CD4-positive, alpha-beta T cell treated with Interleukin-15 for 1 hour (primary cell): ENCODE measurements around the gene MRM3.
"Not testable (repeated sequence)": the region's sequence is repeated elsewhere in the genome, so short reads cannot be mapped to it uniquely, and the experiment has no call there.

Experiments
- DNase-seq: peaks from one replicate; pipeline ENCODE4 v3.0.0-alpha.2; 2020

Gene MRM3

DNA sequence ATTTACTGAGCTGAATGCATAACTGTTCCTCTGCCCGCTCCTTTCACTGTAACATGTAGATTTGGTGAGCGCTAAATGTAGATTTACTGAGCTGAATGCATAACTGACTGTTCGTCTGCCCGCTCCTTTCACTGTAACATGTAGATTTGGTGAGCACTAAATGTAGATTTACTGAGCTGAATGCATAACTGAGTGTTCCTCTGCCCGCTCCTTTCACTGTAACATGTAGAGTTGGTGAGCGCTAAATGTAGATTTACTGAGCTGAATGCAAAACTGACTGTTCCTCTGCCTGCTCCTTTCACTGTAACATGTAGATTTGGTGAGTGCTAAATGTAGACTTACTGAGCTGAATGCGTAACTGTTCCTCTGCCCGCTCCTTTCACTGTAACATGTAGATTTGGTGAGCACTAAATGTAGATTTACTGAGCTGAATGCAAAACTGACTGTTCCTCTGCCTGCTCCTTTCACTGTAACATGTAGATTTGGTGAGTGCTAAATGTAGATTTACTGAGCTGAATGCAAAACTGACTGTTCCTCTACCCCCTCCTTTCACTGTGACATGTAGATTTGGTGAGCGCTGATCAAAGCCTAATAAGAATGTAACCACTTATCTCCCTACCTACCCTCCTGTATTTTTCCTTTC lies 26.7 kb upstream of the MRM3 start:
- DNase-seq = not testable (repeated sequence)

DNA sequence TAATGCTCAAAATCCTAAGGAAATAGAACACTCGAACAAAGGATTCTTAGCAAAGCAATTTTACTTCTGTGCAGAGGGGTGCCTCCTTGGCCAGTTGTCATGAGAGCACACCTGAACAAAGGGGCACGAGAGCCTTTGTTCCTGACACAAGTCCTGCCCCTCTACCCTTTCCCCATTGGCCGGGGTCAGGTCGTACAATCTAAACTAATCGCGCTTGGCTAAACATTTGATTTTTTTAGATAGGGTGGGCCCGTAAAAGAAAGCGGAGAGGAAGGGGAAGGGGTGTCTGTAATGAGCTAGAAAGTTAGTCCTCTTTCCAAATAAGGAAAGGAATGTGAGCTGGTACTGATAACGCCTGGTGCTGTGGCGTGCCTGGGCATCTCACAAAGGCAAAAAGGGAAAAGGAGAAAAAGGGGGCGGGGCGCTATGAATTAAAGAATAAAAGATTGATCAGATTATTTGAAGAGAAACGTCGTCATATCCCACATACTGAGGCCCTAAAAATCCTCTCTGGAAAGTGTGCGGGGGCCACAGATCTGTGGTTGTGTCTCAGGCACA lies 26.1 kb upstream of the MRM3 start:
- not testable (repeated sequence) for DNase-seq

DNA sequence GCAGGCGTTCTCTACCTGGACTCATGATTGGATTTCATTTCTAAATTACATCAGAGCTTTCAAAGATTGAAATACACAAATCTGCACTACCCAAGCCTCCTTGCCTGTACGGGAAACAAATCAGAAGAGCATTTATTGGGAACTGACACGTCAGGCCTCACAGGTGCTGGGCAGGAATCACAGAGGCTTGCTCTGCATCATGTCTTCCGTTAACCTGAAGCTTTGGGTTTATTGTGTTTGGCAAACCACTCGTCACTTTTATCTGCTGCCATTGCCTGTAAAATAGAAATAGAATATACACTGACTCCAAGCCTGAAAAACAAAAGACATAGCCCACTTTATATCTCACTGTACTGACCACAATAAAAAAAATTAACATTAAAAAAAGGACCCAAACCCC lies 22.2 kb upstream of the MRM3 start:
- no peak for DNase-seq

DNA sequence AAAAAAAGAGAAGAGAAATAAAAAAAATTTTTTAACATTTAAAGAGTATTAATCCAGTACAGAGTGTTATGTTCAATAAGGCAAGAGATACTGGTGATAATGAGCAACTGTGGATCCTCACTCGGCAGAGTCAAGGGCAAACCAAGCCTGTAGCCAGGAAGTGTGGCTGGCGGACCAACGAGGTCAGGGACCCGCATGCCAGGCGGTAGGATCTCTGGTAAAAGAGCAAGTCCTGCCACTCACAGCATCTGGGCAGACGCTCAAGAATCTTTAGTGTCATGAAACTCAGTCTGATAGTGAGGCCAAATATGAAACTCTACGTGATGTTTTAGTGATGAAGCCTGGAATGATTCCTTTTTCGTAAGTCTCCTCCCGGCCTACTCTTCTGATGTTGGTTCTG lies 21.8 kb upstream of the MRM3 start:
- DNase-seq = no peak

DNA sequence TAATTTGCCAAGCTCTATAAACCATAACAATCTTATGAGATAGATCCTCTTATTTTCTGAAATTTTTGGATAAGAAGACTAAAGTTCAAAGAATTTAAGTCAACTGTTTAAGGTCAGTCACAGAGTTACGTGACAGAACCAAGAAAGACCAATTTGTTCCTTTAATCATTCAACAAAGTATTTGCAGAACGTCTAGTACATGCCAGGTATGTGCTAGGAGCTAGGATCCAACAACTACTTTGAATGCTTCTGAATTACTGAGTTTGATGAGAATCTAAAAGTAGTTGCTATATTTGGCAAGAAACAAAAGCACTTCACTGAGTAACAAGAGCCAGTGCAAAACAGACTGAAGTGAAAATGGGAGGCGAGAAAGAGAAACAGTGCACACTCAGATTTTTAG lies 15.1 kb upstream of the MRM3 start:
- no peak for DNase-seq

DNA sequence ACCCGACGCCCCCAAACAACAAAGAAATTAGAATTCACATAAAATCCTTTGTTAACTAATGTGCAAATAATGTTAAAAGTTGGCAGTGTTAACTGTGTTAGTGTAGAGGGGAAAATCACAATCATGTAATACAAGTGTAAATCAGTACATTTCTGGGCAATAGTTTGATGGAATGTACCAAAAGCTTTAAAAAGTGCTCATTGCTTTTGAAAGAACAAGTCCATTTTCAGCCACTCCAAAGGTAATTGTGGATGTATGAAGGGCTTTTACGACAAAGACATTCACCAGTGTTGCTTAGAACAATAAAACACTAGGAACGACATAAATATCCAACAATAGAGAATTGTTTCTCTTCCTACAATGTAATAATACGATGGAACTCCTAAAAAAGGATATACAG lies 9.1 kb upstream of the MRM3 start:
- DNase-seq = no peak

DNA sequence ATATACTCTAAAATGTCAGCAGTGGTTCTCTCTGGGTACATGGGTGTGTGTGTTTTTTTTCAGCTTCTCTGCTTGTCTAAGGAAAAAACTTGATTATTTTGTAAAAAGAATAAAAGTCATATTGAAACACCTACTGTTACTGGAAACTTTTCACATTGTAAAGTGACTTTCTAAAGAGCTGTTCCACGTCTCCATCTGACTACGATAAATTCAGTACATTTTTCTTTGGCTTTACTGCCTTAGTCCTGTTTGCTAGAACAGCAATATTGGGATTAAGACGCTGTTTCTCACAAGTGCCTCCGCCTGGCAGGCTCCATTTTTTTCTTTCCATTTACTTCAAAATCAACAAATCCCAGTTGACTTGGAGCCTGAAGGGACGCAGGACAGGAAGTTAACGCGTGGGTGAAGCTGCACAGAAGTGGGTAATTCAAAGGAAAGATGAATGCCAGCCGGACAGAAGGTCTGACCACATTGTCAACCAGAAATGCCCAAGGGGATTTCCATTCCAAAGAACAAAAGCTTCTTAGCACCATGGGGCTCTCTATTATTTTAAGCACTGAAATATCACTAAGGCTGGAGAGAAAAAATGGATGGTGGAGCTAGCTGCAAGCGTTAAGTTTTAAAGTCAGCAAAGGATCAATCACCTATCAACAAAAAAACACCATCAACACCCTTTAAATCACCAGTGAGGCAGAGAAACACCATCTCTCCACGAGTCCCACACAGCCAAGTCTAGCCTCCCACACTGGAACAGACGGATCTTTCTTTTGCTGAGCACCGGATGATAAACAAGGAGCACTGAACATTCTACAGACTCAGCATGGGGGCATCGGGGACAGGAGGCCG lies 8.5 kb upstream of the MRM3 start:
- no peak for DNase-seq

DNA sequence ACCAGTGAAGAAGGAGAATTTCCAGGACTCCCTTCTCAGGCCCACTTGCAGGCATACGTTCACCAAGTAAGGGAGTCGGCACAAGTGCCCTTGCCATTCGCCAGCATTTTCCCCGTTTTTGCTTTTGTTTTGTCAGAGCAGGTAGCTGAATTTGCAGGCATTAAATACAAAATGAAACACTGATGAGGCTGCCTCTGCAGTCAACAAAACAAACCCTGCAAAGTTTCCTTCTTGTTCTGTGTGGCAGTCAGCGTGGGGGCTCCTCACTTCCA lies 7.9 kb upstream of the MRM3 start:
- no peak for DNase-seq

DNA sequence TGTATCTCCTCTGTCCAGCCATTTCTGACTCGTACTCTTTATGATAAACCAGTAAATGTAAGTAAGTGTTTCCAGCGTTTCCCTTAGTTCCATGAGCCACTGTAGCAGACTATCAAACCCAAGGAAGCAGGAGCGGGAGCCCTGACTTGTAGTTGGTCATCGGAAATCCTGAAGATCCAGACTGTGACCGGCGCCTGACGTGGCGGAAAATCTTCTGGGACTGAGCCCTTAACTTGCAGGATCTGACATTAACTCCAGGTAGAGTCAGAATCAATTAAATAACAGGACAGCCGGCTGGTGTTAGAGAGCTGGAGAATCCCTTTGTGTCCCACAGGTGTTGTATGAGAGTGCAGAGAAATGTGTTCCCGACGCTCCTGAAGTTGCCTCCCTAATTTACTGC lies 4.1 kb upstream of the MRM3 start:
- no peak for DNase-seq

DNA sequence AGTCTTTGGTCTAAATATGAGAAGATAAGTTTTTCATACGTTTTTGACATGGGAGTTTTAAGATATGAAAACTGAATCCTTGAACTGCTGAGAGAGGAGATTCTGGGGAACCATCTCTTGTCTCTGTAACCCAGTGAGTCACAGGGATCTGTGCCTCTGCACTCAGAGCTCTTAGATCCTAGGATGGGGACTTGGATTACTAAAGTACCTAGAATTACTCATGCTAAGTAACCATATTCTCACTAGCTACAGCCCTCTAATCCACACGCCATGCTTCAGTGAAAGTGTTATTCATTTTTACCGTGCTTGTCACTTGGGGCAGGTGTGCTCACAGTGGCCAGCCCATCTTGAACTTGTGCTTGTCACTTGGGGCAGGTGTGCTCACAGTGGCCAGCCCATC lies 2.0 kb downstream of the MRM3 start:
- DNase-seq = no peak

DNA sequence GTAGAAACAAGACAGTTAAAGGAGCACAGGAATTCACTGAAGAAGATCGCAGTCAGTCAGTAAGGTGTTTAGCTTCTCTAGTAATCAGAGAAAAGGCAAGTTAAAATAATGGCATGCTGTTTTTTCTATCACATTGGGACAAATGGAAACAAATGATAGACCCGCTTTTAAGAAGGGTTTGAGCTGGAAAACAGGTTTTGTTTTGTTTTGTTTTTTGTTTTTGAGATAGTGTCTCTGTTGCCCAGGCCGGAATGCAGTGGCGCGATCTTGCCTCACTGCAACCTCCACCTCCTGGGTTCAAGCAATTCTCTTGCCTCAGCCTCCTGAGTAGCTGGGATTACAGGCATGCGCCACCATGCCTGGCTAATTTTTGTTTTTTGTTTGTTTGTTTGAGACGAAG lies 3.7 kb downstream of the MRM3 start:
- not testable (repeated sequence) for DNase-seq

DNA sequence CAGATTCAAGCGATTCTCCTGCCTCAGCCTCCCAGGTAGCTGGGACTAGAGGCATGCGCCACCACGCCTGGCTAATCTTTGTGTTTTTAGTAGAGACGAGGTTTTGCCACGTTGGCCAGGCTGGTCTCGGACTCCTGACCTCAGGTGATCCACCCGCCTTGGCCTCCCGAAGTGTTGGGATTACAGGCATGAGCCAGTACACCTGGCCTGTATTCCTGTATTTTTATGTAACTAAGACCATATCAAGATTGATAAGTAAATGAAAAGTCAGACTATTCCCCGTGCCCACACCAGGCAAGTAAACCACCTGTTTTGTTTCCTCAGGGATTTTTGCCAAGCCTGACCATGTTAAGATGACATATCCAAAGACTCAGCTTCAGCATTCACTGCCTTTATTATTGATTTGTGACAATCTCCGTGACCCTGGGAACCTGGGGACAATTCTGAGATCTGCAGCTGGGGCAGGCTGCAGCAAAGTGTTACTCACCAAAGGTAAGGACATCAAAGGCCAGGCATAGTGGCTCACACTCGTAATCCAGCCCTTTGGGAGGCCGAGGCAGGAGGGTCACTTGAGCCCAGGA lies 5.6 kb downstream of the MRM3 start:
- no peak for DNase-seq

DNA sequence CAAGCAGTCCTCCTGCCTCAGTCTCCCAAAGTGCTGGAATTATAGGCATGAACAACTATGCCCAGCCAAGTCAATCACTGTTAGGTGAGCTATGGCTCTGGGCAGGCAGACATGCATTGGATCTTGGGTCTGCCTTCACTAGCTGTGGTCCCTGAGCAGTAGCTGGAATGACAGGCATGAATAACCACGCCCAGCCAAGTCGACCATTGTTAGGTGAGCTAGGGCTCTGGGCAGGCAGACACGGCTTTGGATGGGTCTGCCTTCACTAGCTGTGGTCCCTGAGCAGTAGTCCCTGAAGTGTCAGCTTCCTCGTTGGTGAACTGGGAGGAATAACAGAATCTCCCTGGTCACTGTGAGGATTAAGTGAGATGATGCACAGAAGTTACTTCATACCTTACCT lies 6.4 kb downstream of the MRM3 start:
- no peak for DNase-seq

DNA sequence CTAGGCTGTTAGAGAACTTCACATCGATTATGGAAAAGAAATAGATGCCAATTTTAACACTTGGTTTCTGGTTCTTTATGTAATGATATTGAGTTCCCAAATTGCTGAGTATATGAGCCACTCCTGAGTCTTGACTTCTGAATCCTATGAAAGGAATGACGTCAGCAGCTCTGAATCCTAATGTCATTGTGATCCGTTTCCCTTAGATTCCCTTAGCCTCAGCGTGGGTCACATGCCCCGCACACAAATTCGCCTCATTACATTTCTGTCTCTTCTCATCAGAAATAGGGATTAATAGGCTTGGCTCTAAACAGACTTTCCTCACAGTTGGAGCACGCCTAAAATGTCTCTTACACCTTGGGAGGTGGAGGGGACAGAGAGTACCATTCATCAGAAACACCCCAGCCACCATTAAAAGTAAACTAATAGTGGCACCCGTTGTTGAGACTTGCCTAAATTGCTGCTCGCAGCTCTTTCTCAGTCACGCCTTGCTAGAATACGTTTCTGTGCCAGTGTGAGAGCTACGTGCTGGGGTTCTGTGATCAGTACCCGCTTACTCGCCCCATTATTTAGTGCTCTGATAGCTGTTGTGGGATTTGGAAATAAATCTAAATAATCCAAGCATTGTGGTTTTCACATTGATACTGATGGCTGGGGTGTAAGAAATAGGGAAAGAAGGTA lies 7.1 kb downstream of the MRM3 start:
- DNase-seq = no peak

DNA sequence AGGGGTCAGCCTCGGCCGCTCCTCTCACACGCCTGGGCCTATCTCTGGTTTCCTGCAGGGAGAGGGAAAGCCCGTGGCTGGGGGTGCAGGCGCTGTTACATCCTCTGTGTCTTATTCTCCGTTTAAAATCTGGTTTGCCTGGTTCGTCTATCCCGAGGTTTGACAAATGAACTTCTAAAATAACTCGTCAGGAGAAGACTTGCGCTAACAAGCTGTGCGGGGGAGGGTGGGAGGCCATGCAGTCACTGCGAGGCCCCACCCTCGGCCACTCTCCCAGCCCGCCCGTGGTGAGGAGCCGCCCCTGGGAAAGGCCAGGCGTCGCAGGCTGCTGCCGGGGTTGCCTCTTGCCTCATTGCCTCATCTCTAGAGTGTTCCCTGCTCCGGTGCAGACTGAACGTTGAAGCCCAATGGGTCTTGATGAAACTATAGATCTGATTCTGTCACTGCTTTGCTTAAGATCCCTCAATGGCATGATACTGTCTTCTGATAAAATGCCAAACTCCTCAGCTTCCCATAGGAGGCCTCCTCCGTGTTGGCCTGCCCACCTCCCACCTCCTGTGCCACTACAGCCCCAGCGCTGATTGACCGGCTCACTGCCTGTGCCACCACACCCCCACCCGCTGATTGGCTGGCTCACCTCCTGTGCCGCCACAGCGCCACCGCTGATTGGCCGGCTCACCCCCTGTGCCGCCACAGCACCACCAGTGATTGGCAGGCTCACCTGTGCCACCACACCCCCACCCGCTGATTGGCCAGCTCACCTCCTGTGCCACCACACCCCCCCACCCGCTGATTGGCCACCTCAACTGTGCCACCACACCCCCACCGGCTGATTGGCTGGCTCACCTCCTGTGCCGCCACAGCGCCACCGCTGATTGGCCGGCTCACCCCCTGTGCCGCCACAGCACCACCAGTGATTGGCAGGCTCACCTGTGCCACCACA lies 8.0 kb downstream of the MRM3 start:
- DNase-seq = not testable (repeated sequence)

DNA sequence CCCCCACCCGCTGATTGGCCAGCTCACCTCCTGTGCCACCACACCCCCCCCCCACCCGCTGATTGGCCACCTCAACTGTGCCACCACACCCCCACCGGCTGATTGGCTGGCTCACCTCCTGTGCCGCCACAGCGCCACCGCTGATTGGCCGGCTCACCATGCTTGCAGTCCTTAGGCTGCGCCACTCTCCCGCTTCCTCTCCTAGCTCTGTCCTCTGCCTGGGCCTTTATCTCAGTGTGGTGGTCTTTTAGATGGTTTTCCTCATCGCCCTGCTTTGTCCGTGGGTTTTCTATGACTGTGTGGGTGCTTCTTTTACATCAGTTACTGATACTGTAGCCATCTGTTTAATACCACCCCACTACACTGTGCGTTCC lies 8.7 kb downstream of the MRM3 start:
- not testable (repeated sequence) for DNase-seq

DNA sequence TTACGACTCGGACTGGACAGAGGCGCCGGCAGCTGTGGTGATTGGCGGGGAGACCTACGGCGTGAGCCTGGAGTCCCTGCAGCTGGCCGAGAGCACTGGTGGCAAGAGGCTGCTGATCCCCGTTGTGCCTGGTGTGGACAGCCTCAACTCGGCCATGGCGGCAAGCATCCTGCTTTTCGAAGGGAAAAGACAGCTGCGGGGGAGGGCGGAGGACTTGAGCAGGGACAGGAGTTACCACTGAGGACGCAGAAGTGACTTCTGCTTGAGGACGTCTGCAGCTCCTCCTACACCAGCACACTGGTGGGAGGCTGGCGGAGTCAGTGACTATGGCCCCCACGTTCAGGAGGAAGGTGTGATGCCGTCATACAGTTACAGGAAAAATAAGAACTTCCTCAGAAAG lies 9.7 kb downstream of the MRM3 start:
- DNase-seq = no peak

DNA sequence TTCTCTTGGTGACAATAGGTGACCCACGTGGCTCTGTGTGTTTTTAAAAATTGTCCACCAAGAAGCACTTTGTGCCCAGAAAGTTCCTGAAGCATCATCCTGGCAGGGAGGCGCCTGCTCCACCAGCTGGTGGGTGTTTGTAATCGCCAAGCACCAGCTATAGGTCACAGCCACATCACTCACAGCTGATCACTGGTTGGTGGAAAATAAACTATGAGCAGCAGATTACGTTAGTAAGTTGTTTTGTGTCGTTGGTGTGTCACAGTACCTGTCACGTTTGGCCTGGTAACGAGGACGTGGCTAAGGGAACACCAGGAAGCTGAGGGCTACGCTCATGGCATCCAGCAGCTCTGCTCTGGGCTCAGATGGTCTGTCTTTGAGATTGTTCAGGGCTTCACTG lies 10.1 kb downstream of the MRM3 start:
- DNase-seq = no peak

DNA sequence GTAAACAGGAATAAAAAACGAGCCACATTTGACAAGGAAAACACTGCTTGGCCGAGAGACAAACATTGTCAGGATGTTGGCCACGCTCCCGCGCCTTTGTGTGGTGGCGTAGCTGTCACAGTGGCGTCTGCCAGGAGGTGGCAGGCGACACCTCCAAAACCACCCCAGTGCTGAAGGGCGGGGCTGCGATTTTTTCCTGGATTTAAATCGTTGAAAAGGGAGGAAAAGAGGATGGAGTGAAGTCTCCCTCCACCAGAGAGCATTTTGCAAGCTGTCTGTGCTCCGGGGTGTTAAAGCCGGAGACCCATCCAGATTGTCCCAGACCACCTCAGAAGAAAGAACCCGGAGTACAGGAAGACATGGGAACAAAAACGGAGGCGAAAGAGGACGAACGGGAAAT lies 12.7 kb downstream of the MRM3 start:
- peak; percentile 33 for DNase-seq

DNA sequence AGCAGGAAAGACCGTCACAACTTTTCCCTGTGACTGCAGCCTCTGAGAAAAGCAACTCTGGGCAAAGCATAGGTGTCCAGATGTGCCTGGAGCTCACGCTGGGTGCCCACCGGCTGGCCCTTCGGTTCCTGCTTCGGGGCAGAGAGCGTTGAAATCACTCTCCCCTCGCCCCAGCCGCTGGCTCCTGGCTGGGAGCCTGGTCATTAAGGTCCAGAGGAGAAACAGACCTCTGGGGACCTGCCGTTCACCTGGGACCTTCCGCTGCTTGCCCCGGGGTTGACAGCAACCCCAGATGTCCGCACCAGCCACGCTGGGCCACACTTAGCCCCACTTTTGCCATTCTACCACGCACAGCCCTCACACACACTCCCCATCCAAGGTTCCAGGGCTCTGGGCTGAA lies 13.1 kb downstream of the MRM3 start:
- no peak for DNase-seq

DNA sequence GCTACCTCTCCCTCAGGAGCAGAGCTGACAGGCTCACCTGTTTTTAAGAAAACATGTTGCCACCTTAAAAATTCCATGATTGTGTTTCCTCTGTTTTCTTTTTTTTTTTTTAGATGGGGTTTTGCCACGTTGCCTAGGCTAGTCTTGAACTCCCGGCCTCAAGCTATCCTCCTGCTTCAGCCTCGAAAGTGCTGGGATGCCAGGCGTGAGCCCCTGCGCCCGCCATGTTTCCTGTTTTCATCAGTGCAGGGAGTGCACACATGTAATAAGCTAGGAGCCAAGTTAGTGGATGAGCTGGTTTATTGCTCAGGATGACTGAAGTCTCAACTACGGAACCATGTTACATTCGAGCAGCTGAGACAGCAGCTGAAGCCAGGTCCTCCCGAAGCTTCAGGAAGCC lies 13.6 kb downstream of the MRM3 start:
- no peak for DNase-seq

DNA sequence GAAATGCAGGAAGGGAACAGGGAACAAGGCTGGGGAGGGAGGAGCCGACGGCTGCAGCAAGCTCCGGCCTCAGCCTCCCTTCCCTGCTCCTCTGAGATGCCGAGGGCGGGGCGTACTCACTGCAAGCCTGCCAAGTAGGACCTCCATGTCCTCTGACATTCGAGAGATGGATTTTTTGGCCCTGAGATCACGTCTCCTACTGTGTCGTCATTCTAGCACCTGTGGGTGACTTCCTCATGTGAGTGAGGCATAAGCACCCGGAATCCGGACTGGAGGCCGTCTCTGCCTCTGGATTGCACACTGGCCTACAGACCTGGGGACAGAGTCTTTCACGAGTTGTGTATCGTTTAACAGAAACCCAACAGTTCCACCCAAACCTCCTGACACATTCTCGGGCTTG lies 14.5 kb downstream of the MRM3 start:
- no peak for DNase-seq
